ENCODE results near the gene OSMR.
"Not testable (repeated sequence)": the region's sequence is repeated elsewhere in the genome, so short reads cannot be mapped to it uniquely, and the experiment has no call there.

OSMR gene

DNA sequence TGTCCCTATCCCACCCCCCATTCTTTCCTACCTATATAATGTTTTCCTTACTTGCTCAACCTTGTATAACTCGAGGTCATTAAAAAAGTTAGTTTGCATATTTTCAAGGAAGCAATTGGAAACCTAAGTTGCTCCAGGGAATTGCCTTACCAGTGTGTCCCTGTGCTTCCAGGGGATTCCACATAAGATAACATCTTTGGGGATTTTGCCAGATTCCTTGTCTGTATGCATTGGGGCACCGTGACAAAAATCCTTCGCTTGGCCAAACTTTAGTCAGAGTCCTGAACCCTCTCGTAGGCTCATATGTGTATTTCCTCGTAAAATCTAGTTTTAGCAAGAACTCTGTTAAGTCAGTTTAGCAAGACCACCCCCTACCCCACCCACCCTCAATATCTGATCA is 14.7 kb upstream of the OSMR start:
- DNase-seq = no peak

DNA sequence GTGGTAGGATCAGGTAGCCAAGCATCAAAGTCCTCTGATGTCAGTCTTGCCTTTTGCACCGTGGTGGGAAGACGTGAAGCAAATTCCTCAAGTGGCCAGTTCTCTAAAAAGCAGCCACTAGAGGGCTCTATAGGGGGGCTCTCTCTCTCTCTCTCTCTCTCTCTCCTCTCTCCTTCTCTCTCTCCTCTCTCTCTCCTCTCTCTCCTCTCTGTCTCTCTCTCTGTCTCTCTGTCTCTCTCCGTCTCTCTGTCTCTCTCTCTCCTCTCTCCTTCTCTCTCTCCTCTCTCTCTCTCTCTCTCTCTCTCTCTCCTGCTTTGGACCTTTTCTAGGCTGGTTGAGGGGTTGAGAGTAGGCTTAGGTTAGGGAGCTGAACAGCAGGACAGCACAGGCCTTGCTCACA is 13.9 kb upstream of the OSMR start:
- DNase-seq = no peak

DNA sequence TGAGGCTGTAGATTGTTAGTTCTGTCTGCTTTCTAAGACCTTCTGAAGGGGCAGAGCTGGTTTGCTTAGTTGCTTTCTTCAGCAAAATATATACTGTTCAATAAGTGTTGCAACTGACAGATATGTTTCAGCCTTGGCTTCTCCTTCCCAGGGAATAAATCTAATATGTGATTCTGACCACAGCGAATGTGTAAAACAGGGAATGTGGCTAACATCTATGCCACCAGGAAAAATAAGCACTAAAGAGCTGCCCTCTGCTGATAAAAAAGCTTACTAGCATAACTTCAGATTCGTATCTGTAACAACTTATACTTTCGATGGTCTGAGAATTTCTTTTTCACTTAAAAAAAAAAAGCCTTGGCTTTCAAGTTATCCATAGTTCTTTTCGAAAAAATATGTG is 13.0 kb upstream of the OSMR start:
- DNase-seq = no peak

DNA sequence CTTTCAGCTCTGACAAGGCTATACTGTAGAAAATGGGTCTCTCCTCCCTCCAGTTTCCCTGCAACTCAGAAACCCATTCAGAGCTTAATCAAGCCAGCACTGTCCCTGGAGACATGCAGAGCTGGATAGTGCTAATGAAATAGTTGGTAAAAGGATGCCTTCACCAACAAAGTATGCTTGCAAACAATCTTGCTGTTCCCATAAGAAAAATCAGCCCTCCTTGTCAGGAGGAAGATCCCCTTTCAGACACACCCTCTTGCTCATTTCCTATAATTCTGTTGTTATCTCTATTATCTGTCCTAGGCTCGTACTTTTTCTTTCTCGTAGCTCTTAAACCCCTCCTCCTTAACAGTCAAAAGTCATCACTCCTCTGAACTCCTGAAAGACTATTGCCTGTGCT is 9.9 kb upstream of the OSMR start:
- DNase-seq = no peak

DNA sequence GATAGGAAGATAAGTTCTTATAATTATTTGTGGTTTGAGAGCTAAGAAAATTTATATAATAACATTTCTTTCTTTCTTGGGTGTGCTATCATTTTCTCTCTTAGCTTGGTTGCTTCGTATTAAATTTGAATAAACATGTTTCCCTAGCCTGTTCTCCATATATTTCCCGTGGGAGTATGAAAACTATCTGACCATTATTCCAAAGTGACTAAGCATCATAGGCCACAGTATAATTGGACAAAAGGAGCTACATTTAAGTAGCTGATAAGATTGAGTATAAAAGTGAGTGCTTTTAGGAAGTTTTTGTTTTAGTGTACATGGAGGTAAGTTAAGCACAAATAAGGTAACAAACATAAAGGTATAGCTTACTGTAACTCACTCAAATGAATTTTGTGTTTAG is 8.4 kb upstream of the OSMR start:
- DNase-seq = no peak

DNA sequence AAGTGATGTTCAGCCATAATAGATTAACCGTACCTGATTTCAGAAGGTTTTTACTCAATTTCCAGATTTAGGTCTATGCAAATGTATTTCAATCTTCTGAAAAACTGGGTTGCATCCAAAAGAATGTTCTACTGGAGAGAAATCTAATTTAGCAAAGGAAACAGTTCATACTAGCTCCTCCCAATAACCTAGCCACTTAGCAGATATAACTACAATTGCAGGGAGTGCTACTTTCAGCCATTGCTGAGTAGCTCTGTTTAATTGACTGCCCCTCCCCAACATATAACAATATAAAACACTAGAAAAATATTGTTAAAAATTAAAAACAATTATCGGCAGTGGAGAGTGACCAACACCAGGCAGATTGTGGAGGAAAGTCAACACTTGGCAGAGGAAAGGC is 7.9 kb upstream of the OSMR start:
- DNase-seq = no peak

DNA sequence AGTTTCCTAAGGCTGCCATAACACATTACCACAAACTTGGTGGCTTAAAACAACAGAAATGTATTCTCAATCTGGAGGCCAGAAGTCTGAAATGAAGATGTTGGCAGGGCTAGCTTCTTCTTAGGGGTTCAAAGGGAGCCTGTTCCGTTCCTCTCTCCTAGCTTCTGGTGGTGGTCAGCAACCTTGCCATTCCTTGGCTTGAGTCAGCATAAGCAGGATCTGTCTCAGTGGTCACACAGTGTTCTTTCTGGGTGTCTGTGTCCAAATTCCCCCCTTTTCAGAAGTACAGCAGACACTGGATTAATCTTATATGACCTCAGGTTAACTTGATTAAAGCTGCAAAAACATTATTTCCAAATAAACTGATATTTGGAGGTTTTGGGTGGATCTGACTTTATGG is 2.1 kb upstream of the OSMR start:
- DNase-seq = no peak

DNA sequence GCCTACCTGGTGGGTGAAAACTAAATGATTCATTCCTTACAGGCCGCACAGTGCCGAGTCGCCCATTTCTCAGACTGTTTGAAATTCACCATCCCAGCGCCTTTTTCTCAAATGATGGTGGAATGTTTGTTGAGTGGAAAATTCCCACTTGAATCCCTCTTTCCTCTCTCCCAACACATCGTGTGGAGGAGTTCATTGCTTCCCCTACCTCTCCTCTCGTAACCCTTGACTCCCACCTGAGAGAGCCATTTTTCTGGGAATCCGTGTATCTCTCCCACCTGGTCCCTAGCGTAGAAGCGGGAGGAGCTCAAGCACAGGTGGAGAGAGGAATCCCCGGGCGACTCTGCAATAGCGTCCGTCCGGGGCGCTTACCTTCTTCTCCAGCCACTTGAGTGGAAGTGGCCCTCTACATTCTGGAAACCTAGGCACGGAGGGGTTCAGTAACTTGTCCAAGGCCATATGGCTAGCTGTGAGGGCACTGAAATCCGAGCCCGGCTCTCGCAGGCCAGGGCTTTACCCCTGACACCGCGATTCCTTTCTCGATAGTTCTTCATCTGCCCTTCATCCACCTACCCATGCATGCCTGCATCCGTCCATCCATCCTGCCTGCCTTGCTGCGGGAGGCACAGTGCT is 683 bp downstream of the OSMR start:
- no peak for DNase-seq

DNA sequence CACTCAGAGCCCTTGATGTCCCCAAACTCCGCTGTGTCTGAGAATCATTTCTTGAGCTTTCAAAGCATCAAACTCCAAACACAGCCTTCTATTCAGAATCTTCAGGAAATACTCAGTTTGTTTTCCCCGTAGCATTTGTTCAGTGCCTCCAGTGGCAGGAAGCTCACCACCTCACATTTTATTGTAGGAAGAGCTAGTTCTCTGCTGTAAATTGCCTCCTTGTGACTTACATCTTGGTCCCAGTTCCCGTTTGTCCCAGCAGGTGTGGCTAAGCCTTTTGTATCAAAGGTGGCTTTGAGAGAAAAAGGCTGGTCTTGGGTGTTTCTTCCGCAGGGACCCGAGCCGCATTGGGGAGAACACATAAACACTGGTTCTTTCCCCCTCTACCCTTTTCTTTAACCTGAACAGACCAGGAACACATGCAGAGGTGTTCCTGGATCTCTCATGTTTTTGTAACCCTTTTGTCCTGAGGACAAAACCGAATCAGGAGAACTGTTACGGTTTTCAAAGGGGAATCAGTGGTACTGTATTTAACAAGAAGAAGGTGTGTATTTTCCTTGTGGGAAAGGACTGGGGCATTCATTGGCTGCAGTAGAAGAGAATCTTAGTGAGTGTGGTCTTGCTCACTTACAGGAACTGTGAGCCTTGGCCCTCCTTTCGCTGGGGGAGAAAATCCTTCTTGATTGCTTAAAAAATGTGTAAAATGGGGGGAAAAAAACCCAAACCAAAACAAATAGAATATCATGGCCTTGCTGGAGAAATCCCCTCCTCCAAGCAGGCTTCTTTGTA is 1.9 kb downstream of the OSMR start:
- DNase-seq = no peak

DNA sequence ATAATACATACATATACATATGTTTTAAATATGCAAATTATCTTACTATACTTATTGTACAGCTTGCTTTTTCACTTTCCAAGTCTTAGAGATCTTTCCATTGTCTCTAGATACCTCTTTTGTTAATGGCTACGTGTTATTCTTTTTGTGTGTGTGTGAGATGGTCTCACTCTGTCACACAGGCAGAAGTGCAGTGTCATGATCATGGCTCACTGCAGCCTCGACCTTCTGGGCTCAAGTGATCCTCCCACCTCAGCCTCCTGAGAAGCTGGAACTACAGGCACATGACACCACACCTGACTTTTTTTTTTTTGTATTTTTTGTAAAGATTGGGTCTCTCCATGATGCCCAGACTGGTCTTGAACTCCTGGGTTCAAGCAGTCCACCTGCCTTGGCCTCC is 2.8 kb downstream of the OSMR start:
- no peak for DNase-seq

DNA sequence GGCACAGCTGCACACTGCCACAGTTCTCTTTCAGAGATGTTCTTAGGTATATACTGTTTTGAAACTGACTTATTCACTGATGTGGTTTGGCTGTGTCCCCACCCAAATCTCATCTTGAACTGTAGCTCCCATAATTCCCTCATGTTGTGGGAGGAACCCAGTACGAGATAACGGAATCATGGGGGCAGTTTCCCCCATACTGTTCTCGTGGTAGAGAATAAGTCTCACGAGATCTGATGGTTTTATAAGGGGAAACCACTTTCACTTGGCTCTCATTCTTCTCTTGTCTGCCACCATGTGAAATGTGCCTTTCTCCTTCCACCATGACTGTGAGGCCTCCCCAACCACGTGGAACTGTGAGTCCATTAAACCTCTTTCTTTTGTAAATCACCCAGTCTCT is 5.8 kb downstream of the OSMR start:
- DNase-seq = not testable (repeated sequence)

DNA sequence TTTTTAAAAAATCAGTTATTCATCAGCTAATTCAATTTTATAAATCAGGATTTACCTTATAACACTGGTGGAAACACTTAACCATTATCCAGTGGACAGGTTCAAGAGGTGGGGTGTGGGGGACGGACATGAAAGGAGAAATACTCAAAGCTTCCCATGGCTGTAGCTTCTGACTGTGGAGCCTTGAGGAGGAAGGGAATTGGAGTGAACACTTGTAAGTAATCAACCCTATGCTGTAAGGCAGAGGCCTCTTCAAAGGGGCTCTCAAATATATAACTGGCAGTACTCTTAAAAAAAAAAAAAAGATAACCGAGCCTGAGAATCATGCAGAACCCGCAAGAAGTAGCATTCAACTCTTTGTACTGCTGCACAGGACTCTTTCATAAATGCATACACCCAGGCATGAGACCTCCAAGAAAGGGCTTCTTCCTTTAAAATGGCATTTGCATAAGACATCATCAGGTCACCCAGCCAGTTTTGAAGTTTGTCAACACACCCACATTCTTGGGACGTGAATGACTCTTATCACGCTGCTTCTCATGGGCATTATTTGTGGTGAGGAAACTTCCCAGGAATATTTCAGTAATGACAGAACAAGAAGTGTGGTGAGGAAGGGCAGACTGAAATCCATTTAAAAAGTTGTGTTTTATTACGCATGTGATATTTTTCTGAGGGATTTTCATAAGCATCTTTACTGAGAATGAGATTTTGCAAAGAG is 8.1 kb downstream of the OSMR start:
- DNase-seq = no peak

DNA sequence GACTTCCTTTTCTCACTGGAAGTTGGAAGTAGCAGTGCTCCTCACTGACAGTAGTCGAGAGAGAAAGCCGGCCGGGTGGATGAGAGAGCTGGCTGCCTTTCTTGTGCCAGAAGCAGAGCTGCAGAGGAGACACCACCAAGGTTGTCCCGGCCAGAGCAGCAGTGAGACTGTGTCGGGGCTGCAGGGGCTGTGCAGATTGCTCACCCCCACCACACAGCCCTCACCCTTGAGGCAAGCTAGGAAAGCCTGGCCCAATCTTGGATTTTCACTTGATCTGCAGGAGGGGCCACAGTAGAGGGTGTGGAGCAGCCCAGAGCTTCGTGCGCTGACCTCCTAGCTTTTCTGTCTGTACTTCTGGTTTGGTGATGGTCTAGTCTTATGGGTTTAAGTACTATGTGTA is 9.1 kb downstream of the OSMR start:
- DNase-seq = no peak

DNA sequence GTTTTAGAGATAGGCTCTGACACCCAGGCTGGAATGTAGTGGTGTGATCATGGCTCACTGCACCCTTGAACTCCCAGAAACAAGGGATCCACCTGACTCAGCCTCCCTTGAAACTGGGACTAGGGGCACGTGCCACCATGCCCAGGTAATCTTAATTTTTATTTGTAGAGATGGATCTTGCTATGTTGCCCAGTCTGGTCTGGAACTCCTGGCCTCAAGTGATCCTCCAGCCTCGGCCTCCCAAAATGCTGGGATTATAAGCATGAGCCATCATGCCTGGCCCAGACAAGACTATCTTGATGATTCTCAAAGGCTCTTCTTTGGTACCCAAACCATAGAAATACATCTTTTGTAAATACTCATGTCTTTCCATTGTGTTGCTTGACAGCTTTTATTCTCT is 10.8 kb downstream of the OSMR start:
- DNase-seq = no peak

DNA sequence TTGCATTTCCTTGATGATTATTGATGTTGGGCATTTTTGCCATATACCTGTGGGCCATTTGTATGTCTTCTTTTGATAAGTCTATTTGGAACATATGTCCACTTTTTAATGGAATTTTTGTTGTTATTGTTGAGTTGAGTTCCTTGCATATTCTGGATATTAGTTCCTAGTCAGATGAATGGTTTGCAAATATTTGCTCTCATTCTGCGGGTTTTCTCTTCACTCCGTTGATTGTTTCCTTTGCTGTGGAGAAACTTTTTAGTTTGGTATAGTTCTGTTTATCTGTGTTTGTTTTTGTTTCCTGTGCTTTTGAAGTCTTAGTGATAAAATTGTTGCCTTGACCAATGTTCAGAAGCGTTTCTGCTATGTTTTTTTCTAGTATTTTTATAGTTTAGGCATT is 13.0 kb downstream of the OSMR start:
- no peak for DNase-seq

DNA sequence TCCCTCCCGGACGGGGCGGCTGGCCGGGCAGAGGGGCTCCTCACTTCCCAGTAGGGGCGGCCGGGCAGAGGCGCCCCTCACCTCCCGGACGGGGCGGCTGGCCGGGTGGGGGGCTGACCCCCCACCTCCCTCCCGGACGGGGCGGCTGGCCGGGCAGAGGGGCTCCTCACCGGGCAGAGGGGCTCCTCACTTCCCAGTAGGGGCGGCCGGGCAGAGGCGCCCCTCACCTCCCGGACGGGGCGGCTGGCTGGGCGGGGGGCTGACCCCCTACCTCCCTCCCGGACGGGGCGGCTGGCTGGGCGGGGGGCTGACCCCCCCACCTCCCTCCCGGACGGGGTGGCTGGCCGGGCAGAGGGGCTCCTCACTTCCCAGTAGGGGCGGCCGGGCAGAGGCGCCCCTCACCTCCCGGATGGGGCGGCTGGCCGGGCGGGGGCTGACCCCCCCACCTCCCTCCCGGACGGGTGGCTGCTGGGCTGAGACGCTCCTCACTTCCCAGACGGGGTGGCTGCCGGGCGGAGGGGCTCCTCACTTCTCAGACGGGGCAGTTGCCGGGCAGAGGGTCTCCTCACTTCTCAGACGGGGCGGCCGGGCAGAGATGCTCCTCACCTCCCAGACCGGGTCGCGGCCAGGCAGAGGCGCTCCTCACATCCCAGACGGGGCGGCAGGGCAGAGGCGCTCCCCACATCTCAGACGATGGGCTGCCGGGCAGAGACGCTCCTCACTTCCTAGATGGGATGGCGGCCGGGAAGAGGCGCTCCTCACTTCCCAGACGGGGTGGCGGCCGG is 16.4 kb downstream of the OSMR start:
- not testable (repeated sequence) for DNase-seq

DNA sequence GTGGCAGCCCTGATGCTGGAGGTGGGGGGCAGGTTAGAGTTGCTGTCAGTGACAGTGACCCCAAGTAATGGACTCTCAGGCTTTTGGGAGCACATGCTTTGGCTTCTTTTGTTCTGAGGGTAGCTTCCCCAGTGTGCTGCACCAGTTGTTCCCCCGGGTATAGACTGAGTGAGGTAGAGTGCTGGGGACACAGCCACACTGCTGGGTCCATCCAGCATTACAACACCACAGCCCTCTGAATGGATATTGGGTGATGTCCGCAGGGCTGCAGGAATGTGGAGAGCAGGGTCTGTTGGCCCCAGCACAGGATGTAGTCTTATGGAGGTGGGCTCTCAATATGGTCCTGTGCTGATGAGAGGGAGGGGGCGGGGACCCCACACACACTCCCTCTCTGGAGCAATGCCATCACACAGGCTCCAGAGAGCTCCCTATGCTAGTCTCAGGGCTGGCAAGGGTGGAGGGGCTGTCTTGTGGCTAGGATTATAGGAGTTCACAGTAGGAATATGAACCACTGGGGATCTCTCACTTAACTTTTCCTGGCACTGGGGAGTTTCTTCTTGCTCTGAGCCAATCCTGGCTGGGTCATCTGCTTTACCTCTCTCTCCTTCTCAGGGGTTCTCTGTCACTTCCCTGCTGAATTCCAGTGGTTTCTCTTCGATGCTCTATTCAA is 20.7 kb downstream of the OSMR start:
- no peak for DNase-seq

DNA sequence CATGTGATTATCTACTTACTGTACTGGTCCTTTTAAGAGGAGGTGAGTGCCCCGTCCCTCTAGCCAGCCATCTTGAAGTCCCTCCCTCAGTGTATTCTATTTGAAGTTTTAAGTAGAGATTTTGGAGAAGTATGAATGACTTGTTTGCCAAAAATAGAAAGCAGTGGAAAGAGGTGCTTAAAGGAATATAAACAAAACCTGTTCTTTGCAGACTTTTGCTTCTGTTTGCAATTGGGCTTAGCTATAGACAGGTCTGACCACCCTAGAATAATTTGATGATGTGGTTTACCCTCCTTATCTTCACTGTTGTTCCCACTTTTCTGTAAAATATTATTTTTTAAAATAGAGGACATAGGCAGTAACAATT is 21.2 kb downstream of the OSMR start:
- DNase-seq = no peak

DNA sequence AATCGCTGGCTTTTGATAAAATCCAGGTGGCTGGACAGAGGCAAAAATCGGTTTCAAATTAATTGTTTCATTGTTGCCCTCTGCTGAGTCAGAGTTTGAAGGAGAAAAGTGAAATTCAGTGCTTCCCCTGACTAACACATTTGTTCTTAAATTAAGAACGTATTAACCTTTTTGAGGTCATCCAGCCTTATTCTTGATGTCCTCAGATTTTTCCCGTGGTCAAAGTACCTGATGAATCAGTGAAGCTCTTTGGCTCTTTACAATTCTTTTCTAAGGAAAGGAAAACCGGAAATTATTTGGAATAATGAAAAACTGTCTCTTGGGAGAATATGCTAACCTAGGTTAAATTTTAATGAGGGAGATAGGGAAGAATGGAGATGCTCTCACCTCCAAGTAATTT is 21.6 kb downstream of the OSMR start:
- no peak for DNase-seq

DNA sequence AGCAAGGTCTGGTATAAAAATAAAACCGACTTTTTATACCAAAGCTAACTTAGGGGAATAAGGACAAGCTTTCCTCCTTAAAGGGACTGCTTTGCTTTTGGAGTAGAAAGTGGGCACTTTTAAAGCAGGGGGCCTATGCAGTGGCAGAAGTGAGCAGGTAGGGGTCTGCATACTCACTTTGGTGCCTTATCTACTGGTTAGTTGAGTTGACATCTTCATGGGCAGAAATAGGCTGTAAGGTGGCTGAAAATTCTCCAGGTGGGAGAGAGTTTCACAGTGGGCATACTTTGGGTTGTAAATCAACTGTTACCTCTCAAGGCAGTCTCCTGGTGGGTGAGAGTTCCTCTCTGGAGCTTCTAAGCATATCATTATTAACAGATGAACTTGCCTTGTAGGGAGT is 24.8 kb downstream of the OSMR start:
- no peak for DNase-seq

DNA sequence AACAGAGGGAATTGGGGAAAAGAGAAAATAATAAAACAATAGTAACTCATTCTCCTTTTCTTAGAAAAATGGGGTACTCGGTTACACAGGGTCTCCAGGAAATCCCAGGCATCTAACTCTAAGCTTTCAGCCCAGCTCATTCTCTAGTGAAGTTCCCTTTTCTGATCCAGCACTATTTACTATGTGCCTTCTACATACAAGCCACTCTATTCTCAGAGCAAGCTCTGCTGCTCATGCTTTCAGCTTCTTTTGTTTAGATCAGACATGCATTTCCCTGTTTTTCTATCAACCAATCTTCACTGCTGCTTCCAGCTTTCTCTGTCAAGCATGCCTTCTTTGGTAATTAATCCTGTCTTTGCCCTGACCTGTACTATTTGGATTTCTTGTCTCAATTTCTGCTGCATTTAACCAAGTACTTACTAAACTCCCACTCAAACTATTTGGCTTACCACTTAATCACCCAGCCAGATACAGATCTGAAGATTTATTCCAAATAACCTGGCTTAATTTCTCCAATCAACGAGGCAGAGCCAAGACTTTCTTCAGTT is 25.3 kb downstream of the OSMR start:
- DNase-seq = no peak

DNA sequence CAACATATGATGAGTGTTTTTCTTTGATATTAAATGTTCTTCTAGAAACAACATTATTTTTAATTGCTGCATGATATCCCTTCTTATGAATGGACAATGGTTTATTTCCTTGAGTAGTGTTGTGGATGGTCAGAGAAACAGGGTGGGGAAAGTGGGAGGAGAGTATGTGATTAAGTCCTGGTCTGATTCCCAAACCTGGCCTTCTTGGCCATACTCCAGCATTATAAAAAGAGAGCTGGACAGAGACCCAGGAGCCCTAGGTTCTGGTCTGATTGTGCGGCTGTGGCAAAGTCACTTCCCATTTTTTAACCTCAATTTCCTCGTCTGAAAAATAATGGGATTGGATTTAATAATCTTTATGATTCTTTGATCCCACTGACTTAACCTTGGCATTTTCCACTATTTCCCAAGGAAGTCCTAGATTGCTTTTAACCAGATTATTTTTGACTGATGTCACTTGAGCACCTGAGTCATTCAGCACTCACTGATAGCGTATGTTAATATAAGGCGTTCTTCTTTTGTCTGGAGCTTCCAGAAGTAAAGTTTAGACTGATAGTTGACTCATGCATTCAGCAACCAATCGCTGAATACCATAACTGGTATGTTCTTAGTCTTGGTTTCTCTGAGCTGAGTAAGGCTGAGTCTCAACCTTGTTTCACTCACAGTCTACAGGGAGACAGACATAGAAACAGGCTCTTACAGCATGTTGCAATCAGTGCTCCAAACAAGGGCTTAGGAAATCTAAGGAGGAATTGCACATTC is 26.2 kb downstream of the OSMR start:
- DNase-seq = no peak
